HG02943 (cell line): ENCODE measurements around the gene TM9SF2.

Source experiments
- ATAC-seq: cut with Tn5 transposase; IDR thresholded peaks from one replicate; pipeline ENCODE4 v1.9.1; 2021; ENCODE audit warnings: mild to moderate bottlenecking, low read depth, moderate library complexity; ENCODE audit not compliant: unreplicated experiment

TM9SF2 gene

DNA sequence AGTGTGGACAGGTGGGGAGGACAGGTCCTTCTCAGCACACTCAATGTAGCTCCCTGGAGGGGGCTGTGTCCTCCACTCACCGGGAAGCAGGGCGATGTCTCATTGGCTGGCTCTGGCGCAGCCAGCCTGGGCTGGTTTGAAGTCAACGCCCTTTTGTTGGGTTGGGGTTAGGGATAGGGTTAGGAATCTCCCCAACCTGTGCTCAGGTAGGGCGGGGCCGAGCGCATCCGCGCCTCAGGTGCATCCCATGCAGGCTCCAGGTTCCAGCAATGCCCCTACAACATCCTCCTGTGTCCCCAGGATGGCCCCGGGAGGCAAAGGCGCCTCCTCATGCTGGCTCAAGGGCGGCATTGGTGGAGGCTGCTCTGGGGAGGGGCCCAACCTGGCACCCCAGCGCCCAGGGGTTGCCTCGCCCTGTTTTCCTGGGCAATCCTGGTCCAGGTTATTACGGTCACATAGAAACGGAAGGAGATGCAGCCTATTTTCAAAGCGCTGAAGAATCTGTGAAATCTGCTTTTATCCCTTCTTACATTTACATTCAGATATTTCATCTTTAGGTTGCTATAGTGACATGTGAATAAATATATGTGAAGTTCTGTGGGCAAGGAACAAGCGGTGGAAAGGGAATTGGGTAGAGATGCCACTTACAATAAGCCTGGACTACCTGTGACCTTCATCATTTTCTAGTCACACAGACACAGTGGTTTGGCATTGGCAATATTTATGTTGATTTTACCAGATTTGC, 74.3 kb downstream of the TM9SF2 start:
- no peak for ATAC-seq

DNA sequence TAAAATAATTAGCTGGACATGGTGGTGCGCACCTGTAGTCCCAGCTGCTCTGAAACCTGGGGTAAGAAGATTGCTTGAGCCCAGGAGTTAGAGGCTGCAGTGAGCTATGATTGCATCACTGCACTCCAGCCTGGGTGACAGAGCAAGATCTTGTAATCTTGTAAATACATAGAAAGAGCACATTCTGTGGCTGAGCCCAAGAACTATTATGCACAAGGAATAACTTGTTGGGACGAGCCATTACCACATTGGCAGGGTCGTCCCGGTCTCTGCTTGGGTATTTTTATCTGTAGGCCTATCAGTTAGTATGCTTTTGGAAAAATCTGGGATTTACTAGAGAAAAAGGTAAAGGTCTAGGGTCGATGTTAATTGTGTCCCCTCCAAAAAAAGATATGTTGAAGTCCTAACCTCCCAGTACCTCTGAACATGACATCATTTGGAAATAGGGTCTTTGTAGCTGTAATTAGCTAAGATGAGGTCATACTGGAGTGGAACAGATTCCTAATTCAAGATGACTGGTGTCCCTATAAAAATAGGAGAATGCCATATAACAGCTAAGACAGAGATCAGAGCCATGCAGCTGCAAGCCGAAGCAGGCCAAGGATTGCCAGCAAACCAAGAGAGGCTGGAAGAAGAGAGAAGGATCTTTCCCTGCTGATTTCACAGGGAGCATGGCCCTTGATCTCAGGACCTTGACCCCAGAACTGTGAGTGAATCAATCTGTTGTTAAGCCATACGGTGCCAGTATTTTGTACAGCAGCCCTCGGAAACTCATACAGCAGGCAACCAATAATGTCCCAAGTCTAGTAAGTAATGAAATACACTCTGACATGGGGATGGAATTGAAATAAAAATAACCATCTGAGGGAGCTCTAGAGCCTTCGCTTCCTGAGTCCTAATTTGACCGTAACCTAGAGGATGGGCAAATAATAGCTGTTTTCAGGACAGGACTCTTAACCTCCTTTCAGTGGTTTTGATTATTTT, 77.0 kb downstream of the TM9SF2 start:
- ATAC-seq, result no peak

DNA sequence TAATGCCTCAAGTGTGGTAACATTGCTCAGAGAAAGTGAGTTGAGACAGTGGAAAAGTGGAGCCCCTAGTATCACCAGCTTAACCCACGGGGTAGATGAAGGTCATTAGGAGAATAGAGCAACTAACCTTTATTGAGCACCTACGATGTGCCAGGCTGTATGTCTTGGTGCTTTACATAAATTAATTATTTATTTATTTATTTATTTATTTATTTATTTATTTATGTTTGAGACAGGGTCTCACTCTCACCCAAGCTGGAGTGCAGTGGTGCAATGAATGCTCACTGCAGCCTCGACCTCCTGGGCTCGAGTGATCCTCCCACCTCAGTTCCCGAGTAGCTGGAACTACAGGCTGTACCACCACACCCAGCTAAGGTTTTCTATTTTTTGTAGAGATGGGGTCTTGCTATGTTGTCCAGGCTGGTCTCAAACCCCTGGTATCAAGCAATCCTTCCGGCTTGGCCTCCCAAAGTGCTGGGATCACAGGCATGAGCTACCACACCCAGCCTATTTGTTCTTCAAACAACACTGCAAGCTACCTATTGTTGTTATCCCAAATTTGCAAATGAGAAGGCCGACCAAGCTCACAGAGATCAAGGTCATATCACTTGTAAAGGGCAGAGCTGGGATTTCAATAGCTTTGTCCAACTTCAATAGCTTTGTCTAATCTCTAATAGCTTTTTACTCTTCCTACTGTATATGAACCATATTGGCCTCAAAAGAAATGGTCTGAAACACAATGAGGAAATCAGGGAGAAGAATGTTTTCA, 79.4 kb downstream of the TM9SF2 start:
- no peak for ATAC-seq

- ATAC-seq, result no peak
Measured at GRCh38 chr13:99582511-99582910, 81.2 kb downstream of the TM9SF2 start.

DNA sequence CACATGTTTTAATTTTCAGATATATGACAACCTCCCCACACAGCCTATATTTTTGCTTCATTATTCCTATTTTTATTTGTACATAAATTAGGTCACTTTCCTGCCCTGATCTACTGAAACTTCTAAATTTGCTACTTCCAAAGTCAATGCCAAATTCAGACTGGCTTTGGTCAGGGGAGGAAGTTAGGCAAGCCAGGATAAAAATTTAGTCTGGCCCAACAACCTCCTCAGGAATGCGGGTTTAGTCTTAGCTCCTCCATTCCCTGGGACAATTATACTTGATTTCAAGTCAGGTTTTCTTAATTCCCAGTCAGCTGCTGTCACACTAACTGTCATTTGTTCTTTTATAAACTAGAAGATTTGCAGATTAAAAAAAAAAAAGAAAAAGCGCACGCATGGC, 84.3 kb downstream of the TM9SF2 start:
- ATAC-seq, result no peak

GRCh38 chr13:99587021-99587420, 85.7 kb downstream of the TM9SF2 start:
- ATAC-seq, result no peak

DNA sequence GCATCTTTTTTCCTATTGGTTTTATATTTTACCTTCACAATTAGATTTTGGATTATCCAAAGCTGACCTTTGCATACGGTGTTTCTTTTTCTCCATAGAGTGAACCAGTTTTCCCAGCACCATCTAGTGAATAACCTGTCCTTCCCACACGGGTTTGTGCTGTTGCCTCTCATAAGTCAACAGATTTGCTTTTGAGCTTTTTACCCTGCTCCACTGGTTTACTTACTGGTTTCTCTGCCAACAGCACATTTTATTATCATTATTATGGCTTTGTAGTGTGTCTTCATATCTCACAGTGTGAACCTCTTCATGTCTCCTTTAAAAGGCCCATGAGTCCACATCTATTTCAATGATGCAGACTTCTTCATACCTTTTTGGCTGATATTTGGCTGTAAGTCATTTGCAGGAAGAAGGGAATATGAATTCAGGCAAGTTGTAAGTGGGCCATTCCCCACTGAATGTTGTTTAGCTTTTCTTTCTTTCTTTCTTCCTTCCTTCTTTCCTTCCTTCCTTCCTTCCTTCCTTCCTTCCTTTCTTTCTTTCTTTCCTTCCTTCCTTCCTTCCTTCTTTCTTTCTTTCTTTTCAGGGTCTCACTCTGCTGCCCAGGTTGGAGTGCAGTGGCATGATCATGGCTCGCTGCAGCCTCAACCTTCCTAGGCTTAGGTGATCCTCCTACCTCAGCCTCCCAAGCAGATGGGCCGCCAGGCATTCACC, 86.8 kb downstream of the TM9SF2 start:
- ATAC-seq, result no peak

- no peak for ATAC-seq
Measured at GRCh38 chr13:99589575-99589974, 88.3 kb downstream of the TM9SF2 start.

DNA sequence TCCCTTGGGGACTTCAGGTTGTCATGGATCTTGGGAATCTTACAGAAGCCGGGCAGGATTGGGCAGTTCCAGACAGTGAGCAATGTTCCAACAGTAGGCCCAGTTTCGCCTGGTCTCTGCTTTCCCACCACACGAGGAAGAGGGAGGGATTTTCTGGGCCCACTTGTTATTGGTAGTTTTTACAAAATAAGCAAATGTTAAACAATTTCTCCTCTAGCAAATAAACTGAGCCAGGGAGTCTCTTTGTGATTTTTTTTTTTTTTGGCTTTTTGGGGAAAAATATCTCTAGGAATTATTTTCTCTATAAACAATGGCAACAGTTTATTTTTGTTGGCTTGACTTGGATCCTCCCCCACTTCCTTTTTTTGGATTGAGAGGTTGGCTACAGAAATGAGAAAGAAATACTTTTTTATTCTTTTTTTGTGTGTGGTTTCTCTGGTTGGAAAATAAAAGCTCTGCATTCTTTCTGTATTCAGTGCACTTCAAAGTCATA, 89.3 kb downstream of the TM9SF2 start:
- ATAC-seq, result no peak

GRCh38 chr13:99596180-99596579, 94.9 kb downstream of the TM9SF2 start:
- no peak for ATAC-seq

DNA sequence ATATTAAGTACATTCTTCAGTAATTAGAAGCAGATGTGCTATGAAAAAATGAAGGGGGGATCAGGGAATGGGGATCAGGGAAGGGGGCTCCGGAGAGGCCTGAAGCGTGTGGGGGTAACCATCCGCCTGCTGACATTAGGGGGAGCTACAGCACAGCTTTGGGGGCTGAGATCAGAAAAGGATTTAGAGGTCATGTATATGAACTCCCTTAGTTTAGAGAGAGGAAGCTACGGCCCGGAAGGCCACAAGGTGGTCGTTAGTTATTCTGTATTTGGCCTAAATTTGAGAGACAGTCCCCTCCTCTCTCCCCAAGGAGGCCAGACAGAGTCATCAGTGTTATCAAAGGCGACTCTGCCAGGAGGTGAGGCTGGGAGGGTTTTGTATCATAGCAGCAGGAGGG, 99.0 kb downstream of the TM9SF2 start:
- ATAC-seq, result no peak

GRCh38 chr13:99601535-99601934, 100.3 kb downstream of the TM9SF2 start:
- no peak for ATAC-seq

DNA sequence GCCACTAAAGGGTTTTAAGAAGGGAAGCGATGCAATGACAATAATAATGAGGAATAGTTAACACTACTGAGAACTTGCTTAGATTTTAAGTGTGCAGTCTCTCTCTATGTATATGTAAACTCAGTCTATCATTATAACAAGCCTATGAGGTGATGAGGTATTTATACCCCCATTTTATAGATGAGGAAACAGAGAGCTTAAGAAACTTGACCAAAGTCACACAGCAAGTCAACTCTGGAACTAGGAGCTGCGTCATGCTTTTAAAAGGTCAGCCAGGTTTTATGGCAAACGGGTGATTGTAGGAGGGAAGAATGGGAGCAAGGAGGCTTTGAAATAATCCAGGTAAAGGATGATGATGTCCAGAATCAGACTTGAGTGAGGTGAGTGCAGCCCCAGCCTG, 103.4 kb downstream of the TM9SF2 start:
- no peak for ATAC-seq

GRCh38 chr13:99605420-99606323, 104.4 kb downstream of the TM9SF2 start:
- ATAC-seq, result peak; percentile 69

DNA sequence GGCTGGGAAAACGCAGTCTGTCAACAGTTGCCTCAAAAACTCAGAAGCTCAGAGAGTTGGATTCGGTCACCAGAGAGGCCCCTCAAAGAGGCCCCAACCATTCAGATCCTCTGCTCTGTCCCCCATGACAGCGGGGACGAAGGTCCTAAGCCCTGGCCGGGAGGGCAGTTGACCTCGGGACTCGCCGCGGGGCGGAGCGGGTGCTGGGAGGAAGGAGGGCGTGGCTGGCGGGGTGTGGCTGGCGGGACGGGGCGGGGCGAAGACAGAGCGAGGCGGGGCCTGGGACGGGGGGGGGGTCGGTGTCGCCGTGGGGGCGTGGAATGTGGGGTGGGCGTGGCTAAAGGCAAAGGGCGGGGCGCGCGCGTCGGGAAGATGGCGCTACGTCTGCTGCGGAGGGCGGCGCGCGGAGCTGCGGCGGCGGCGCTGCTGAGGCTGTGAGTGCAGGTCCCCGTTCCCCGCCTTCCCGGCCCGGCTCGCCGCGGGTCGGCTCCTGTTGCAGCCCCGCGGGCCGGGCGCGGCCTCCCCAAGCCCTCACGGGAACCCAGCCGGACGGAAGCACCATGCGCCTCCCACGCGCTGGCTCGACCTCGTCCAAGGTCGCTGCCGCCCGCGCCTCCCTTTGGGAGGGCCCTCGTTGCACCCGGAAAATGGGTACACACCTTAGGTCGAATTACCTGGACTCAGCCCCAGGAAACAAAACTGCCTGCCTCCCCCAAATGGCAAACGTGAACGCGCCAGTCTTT, 105.2 kb downstream of the TM9SF2 start, which contains the start of gene CLYBL:
Gene CLYBL (plus strand): TSS at position 367 of the 743 bp plus-strand sequence.
- peak; percentile 78 for ATAC-seq

- no peak for ATAC-seq
Measured at GRCh38 chr13:99608345-99608744, 107.1 kb downstream of the TM9SF2 start.

GRCh38 chr13:99610702-99611289, 109.5 kb downstream of the TM9SF2 start:
- no peak for ATAC-seq
